ENCODE measurements around the gene SPEN. TPM values are rescaled to one million over a fixed set of nuclear protein-coding genes. Genes with fewer than 3 reads are reported as not detected.
"Not testable (repeated sequence)": the region's sequence is repeated elsewhere in the genome, so short reads cannot be mapped to it uniquely, and the experiment has no call there.

The SPEN gene
- total and polyA plus RNA-seq, 3 experiments from 2014 or later, result 35.6 to 66.3 (median 63.1) TPM

DNA sequence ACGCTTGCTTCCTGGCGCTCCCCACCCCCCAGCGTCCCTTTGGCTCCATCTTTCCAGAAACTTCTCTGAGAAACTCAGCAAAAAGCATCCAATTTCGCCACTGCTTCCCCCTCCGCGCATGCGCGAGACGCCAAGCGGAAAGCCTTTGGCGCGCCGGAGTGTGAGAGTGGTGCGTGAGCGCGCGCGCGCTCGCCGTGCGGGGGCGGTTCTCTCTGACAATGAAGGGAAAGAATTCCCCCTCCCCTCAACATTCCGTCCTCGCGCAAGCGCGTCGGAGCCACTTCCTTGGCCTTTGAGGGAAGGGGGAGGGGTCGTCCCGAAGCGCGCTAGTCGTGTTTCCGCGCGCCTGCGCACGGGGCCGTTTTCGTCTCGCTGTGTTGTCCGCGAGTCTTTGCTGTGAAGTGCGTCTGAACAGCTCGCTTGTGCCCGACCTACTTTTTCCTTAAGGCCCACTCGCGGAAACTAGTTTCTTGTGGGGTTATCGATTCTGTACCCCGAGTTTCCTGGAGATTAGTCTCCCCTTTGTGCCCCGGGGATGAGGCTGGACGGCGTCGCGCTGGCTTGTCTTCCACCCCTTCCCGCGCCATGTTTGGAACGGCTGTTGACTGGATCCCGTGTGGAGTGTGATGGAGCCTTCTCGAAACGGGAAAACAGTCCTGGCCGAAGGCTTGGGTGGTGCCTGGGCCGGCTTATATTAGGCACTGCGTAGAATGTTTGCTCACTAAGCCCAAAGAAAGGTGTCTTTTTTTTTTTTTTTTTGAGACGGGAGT lies 11.6 kb upstream of the SPEN start:
- Histone ChIP-seq H3K27me3 (ENCODE audit: insufficient read depth, low read length, poor library complexity, severe bottlenecking) (no peaks in the 10 kb centered on the region), H3K4me3 (ENCODE audit: low read length) (peak overlapping the region; percentile 82), H3K36me3 (ENCODE audit: insufficient read depth, low read length) (no peaks in the 10 kb centered on the region), H3K4me1 (ENCODE audit: insufficient read depth, low read length) (peaks cover 13% of the 10 kb centered on the region), H3K9me3 (ENCODE audit: low read length) (no peaks in the 10 kb centered on the region), H3K27ac (ENCODE audit: low read depth, low read length) (peak overlapping the region; percentile 97)
- peaks cover 19 to 37% (median 28%) of the 10 kb centered on the region in 3 donors for H3K4me1 Mint-ChIP-seq
- no peaks in the 10 kb centered on the region for H3K9me3 Mint-ChIP-seq
- peaks cover 0 to 23% (median 0%) of the 10 kb centered on the region in 3 donors for H3K36me3 Mint-ChIP-seq
- ChIA-PET CTCF (interaction anchor here (3.8 kb wide), 1 partner anchor 12 kb away, joined by 27 read pairs; the partner anchor contains the start of gene SPEN), POLR2A (interaction anchor here (0.7 to 8.5 kb wide), 3 partner anchors 13 to 370 kb away, joined by 3 to 319 read pairs (median 5); partner anchors contain the start of gene SPEN)
- H3K27ac Mint-ChIP-seq, result peak overlapping the region; percentile 97 to 99 (median 99)
- peak overlapping the region; percentile 90 to 98 (median 96) for H3K4me3 Mint-ChIP-seq
- DNase-seq, result peak; percentile 98 to 100 (median 98)
- H3K27me3 Mint-ChIP-seq, result peaks cover 0 to 2% of the 10 kb centered on the region in 2 donors

DNA sequence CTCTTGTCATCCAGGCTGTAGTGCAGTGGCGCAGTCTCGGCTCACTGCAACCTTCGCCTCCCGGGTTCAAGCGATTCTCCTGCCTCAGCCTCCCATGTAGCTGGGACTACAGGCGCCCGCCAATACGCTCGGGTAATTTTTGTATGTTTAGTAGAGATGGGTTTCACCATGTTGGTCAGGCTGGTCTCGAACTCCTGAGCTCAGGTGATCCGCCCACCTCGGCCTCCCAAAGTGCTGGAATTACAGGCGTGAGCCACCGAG lies 11.1 kb upstream of the SPEN start:
- Mint-ChIP-seq H3K4me1 (peaks cover 18 to 37% (median 28%) of the 10 kb centered on the region in 3 donors), H3K27ac (peak overlapping the region; percentile 97 to 99 (median 99)), H3K36me3 (peaks cover 0 to 23% (median 0%) of the 10 kb centered on the region in 3 donors), H3K4me3 (peak overlapping the region; percentile 90 to 98 (median 96))
- ChIA-PET POLR2A (interaction anchor here (0.7 to 8.5 kb wide), 3 partner anchors 12 to 369 kb away, joined by 3 to 319 read pairs (median 5); partner anchors contain the start of gene SPEN), CTCF (interaction anchor here (1.3 to 3.8 kb wide), 2 partner anchors 11 to 21 kb away, joined by 3 to 27 read pairs; partner anchors contain the start of gene SPEN)
- Histone ChIP-seq H3K4me3 (ENCODE audit: low read length) (peak overlapping the region; percentile 82), H3K4me1 (ENCODE audit: insufficient read depth, low read length) (peaks cover 13% of the 10 kb centered on the region), H3K27ac (ENCODE audit: low read depth, low read length) (peak overlapping the region; percentile 97)
- H3K9me3 Mint-ChIP-seq; H3K9me3 ChIP-seq (ENCODE audit: low read length); H3K36me3 ChIP-seq (ENCODE audit: insufficient read depth, low read length); H3K27me3 Mint-ChIP-seq; H3K27me3 ChIP-seq (ENCODE audit: insufficient read depth, low read length, poor library complexity, severe bottlenecking); DNase-seq: not testable (repeated sequence)

DNA sequence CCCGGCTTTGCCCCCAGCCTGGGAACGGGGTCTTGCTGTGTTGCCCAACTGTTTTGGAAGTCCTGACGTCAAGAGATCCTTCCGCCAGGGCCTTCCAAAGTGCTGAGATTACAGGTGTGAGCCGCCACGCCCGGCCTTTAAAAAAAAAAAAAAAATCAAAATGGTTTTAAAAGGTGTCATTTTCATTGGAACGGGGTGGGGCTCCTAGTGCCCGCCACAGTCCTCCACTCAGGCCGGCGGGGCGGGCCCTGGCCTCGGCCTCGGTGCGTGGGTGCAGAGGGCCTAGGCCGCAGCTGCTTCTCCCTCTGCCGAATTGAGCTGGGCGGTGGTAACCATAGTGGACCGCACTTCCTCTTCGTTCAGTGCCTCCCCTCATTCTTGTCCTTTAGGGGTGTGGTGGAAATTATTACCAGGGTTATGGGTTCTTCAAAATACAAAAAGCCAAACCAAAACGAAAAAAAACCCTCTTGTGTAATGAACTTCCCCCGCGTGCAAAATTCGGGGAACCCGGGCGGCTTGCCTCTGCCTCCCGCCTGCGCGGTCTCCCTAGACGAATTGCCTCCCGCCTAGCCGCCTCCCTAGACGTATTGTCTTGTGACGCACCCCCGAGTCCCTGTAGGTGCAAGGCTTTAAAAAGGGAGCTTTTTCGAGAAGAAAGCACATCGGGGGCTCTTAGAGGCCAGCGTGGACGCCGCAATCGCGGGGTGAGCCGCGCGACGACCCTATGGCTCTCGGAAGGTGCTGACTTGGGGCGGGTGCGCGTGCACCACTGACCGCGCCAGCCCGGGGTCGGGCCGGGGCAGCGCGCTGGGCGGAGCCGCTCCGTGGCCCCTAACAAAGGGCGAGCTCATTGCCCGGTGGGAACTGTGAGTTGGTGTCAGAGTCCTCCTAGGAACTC lies 10.5 kb upstream of the SPEN start:
- H3K9me3 Mint-ChIP-seq, result no peaks in the 10 kb centered on the region
- POLR2A ChIA-PET, result interaction anchor here (0.7 to 8.5 kb wide), 4 partner anchors 11 to 515 kb away, joined by 3 to 319 read pairs (median 4); partner anchors contain the start of genes FBXO42 and SPEN

DNA sequence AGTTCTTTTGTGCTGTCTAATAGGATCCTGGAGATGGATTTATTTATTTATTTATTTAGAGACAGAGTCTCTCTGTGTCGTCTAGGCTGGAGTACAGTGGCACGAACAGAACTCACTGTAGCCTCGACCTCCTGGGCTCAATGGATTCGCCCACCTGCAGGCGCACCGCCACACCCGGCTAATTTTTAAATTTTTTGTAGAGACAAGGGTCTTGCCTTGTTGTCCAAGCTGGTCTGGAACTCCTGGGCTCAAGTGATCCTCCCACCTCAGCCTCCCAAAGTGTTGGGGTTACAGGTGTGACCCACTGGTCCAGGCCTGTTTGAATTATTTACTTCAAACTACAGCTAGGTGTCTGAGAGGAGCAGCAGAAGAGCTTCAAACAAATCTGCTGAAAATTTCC lies 9.6 kb upstream of the SPEN start:
- POLR2A ChIA-PET, result interaction anchor here (0.5 to 8.5 kb wide), 3 partner anchors 11 to 127 kb away, joined by 3 to 319 read pairs (median 3); partner anchors contain the start of gene SPEN
- H3K4me3 ChIP-seq (ENCODE audit: low read length), result no peak overlapping the region

More for the DNA sequence above, 10.5 kb upstream of the SPEN start:
- peak; percentile 11 to 78 (median 62) for DNase-seq
- CTCF ChIA-PET, result interaction anchor here (1.3 to 3.8 kb wide), 2 partner anchors 11 to 22 kb away, joined by 3 to 27 read pairs; partner anchors contain the start of gene SPEN
- peaks cover 0 to 2% of the 10 kb centered on the region in 2 donors for H3K27me3 Mint-ChIP-seq
- Histone ChIP-seq H3K9me3 (ENCODE audit: low read length) (no peaks in the 10 kb centered on the region), H3K4me1 (ENCODE audit: insufficient read depth, low read length) (peaks cover 13% of the 10 kb centered on the region), H3K27ac (ENCODE audit: low read depth, low read length) (peak overlapping the region; percentile 97), H3K4me3 (ENCODE audit: low read length) (peak overlapping the region; percentile 82), H3K27me3 (ENCODE audit: insufficient read depth, low read length, poor library complexity, severe bottlenecking) (no peaks in the 10 kb centered on the region), H3K36me3 (ENCODE audit: insufficient read depth, low read length) (no peaks in the 10 kb centered on the region)
- H3K4me1 Mint-ChIP-seq, result peaks cover 13 to 31% (median 24%) of the 10 kb centered on the region in 3 donors
- H3K36me3 Mint-ChIP-seq, result peaks cover 0 to 19% (median 0%) of the 10 kb centered on the region in 3 donors
- H3K4me3 Mint-ChIP-seq, result peak overlapping the region; percentile 90 to 98 (median 96)
- H3K27ac Mint-ChIP-seq, result peak overlapping the region; percentile 68 to 99 (median 98)

DNA sequence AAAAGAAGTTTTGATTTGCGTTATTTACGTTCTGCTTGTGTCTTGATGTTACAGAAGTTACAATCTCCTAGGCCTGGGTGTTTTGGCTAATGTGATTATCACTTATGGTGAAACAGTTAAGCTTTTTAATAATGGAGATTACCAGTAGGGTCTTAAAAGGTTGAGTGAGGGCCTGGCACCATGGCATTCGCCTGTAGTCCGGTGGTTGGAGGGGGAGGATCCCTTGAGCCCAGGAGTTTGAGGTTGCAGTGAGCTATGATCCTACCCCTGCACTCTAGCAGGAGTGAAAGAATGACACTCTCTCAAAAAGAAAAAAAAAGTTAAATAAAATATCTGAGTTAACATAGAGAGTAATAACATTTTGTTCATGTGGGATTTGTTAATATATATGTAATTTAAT lies 8.8 kb upstream of the SPEN start:
- Mint-ChIP-seq H3K4me1 (peaks cover 7 to 21% (median 19%) of the 10 kb centered on the region in 3 donors), H3K9me3 (no peaks in the 10 kb centered on the region), H3K27ac (peak overlapping the region in 3 of 8 donors; percentile 58 to 84 (median 63)), H3K27me3 (peaks cover 0 to 2% of the 10 kb centered on the region in 2 donors), H3K4me3 (peak overlapping the region in 2 of 7 donors; percentile 32 to 50), H3K36me3 (peaks cover 0 to 19% (median 0%) of the 10 kb centered on the region in 3 donors)
- no peaks in the 10 kb centered on the region for H3K27me3 ChIP-seq (ENCODE audit: insufficient read depth, low read length, poor library complexity, severe bottlenecking)
- ChIA-PET CTCF (interaction anchor here (1.0 to 3.8 kb wide), 2 partner anchors 9 to 24 kb away, joined by 3 to 27 read pairs; partner anchors contain the start of gene SPEN), POLR2A (interaction anchor here (0.5 to 8.5 kb wide), 3 partner anchors 10 to 126 kb away, joined by 3 to 319 read pairs (median 3); partner anchors contain the start of gene SPEN)
- H3K27ac ChIP-seq (ENCODE audit: low read depth, low read length), result no peak overlapping the region
- peaks cover 6% of the 10 kb centered on the region for H3K4me1 ChIP-seq (ENCODE audit: insufficient read depth, low read length)
- no peak for DNase-seq
- H3K4me3 ChIP-seq (ENCODE audit: low read length), result no peak overlapping the region
- H3K36me3 ChIP-seq (ENCODE audit: insufficient read depth, low read length), result no peaks in the 10 kb centered on the region
- no peaks in the 10 kb centered on the region for H3K9me3 ChIP-seq (ENCODE audit: low read length)

More for the DNA sequence above, 9.6 kb upstream of the SPEN start:
- H3K4me3 Mint-ChIP-seq, result peak overlapping the region in 2 of 7 donors; percentile 22 to 95
- Histone ChIP-seq H3K9me3 (ENCODE audit: low read length) (no peaks in the 10 kb centered on the region), H3K4me1 (ENCODE audit: insufficient read depth, low read length) (peaks cover 10% of the 10 kb centered on the region), H3K27ac (ENCODE audit: low read depth, low read length) (no peak overlapping the region), H3K27me3 (ENCODE audit: insufficient read depth, low read length, poor library complexity, severe bottlenecking) (no peaks in the 10 kb centered on the region), H3K36me3 (ENCODE audit: insufficient read depth, low read length) (no peaks in the 10 kb centered on the region)
- CTCF ChIA-PET, result interaction anchor here (3.8 kb wide), 1 partner anchor 10 kb away, joined by 27 read pairs; the partner anchor contains the start of gene SPEN
- H3K27me3 Mint-ChIP-seq, result peaks cover 0 to 2% of the 10 kb centered on the region in 2 donors
- H3K9me3 Mint-ChIP-seq, result no peaks in the 10 kb centered on the region
- H3K4me1 Mint-ChIP-seq, result peaks cover 11 to 28% (median 22%) of the 10 kb centered on the region in 3 donors
- no peak for DNase-seq
- H3K27ac Mint-ChIP-seq, result peak overlapping the region in 6 of 8 donors; percentile 6 to 98 (median 62)
- peaks cover 0 to 19% (median 0%) of the 10 kb centered on the region in 3 donors for H3K36me3 Mint-ChIP-seq

DNA sequence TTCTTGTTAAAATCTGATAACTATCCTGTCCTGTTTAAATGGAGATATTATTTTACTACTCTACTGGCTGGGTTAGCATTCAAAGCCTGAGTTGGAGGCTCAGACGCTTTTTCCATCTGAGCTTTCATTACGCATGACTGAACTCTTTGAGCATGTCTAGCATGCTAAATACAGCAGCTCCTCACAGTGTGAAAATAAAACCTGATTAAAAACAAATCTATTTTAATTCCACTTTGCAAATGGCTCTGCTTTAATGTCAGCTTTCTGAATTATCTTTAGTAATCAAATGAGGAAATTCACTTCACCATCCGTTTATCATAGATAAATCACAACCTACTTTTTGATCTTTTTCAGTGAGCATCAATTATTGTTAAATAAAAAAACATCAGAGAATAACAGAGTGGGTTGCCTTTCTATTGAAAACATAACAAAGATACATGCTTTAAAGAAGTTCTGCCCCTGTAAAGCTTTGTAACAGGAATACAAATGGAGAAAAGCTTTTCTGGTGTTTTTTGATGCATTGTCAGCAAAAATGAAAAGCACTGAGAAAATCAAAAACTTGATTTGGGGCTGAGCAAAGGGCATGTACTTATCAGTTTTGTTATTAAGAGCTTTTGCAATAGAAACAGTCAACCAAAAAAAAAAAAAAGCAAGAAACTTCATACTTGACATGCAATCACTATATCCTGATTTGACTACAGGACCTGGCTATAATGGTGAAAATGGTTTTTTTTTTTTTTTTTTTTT lies 3.5 kb upstream of the SPEN start:
- H3K27ac ChIP-seq (ENCODE audit: low read depth, low read length), result no peak overlapping the region
- ChIA-PET CTCF (interaction anchor here (1.5 to 3.4 kb wide), 2 partner anchors 10 to 28 kb away, joined by 5 to 14 read pairs; no protein-coding TSS in a partner anchor), POLR2A (interaction anchor here (0.7 to 1.7 kb wide), 3 partner anchors 10 to 112 kb away, joined by 6 to 9 read pairs (median 8); no protein-coding TSS in a partner anchor)
- Mint-ChIP-seq H3K9me3 (no peaks in the 10 kb centered on the region), H3K27ac (peak overlapping the region in 1 of 8 donors; percentile 6), H3K27me3 (no peaks in the 10 kb centered on the region), H3K4me1 (peaks cover 11 to 20% (median 15%) of the 10 kb centered on the region in 3 donors), H3K36me3 (peaks cover 0 to 8% (median 0%) of the 10 kb centered on the region in 3 donors), H3K4me3 (no peak overlapping the region)
- H3K9me3 ChIP-seq (ENCODE audit: low read length), result no peaks in the 10 kb centered on the region
- H3K4me3 ChIP-seq (ENCODE audit: low read length), result no peak overlapping the region
- peaks cover 19% of the 10 kb centered on the region for H3K4me1 ChIP-seq (ENCODE audit: insufficient read depth, low read length)
- DNase-seq, result no peak
- no peaks in the 10 kb centered on the region for H3K36me3 ChIP-seq (ENCODE audit: insufficient read depth, low read length)
- no peaks in the 10 kb centered on the region for H3K27me3 ChIP-seq (ENCODE audit: insufficient read depth, low read length, poor library complexity, severe bottlenecking)

All from CD8-positive, alpha-beta memory T cell (primary cell).